GM04504 (cell line): ENCODE measurements around the gene TNRC6A.
"Not testable (repeated sequence)": the region's sequence is repeated elsewhere in the genome, so short reads cannot be mapped to it uniquely, and the experiment has no call there.

ENCODE experiments used
- DNase-seq: peaks from one replicate; pipeline ENCODE4 v3.0.0-alpha.2; 2012; ENCODE audit warnings: low read depth

Gene TNRC6A

GRCh38 chr16:24729243-24729950 lies at the start of gene TNRC6A:
Gene TNRC6A, plus strand, starts transcription at chr16:24729651. Its CDS starts 191 bp downstream, at chr16:24729842.
- peak; percentile 79 for DNase-seq

- no peak for DNase-seq
Observed at GRCh38 chr16:24681793-24682192, 47.7 kb upstream of the TNRC6A start.

GRCh38 chr16:24683250-24683649 lies 46.2 kb upstream of the TNRC6A start:
- no peak for DNase-seq

GRCh38 chr16:24683847-24684493 lies 45.5 kb upstream of the TNRC6A start:
- DNase-seq, result no peak

- DNase-seq, result peak; percentile 74
Observed at GRCh38 chr16:24685539-24686432, 43.7 kb upstream of the TNRC6A start.

GRCh38 chr16:24686678-24687077 lies 42.8 kb upstream of the TNRC6A start:
- no peak for DNase-seq

- no peak for DNase-seq
Observed at GRCh38 chr16:24688359-24688758, 41.1 kb upstream of the TNRC6A start.

GRCh38 chr16:24689128-24689527 lies 40.3 kb upstream of the TNRC6A start:
- DNase-seq, result peak; percentile 48

GRCh38 chr16:24692854-24693253 lies 36.6 kb upstream of the TNRC6A start:
- no peak for DNase-seq

GRCh38 chr16:24694931-24695330 lies 34.5 kb upstream of the TNRC6A start:
- no peak for DNase-seq

- DNase-seq, result no peak
Observed at GRCh38 chr16:24696699-24697098, 32.8 kb upstream of the TNRC6A start.

GRCh38 chr16:24698308-24698707 lies 31.1 kb upstream of the TNRC6A start:
- DNase-seq, result no peak

GRCh38 chr16:24699151-24699723 lies 30.2 kb upstream of the TNRC6A start:
- no peak for DNase-seq

- peak; percentile 98 for DNase-seq
Observed at GRCh38 chr16:24700549-24701392, 28.7 kb upstream of the TNRC6A start.

- peak; percentile 52 for DNase-seq
Observed at GRCh38 chr16:24701521-24701951, 27.9 kb upstream of the TNRC6A start.

GRCh38 chr16:24707760-24708159 lies 21.7 kb upstream of the TNRC6A start:
- not testable (repeated sequence) for DNase-seq

GRCh38 chr16:24713379-24713778 lies 16.1 kb upstream of the TNRC6A start:
- DNase-seq, result no peak

GRCh38 chr16:24717411-24717810 lies 12.0 kb upstream of the TNRC6A start:
- DNase-seq, result no peak

GRCh38 chr16:24718967-24719521 lies 10.4 kb upstream of the TNRC6A start:
- DNase-seq, result no peak

- DNase-seq, result no peak
Observed at GRCh38 chr16:24721830-24722238, 7.6 kb upstream of the TNRC6A start.

GRCh38 chr16:24723663-24724062 lies 5.8 kb upstream of the TNRC6A start:
- DNase-seq, result no peak
